Ishikawa (cell line): Measurements from ENCODE around the gene SLC28A3.

Experiments
- CEBPB ChIP-seq: IDR thresholded peaks from 2 replicates; pipeline ENCODE4 v1.6.1; 2012
- CREB1 ChIP-seq: IDR thresholded peaks from 2 replicates; pipeline ENCODE4 v1.6.1; 2012; ENCODE audit warnings: low read depth
- EGR1 ChIP-seq: IDR thresholded peaks from 2 replicates; pipeline ENCODE4 v1.6.1; 2012
- EP300 ChIP-seq: IDR thresholded peaks from 2 replicates; pipeline ENCODE4 v1.6.1; 2012; ENCODE audit warnings: borderline replicate concordance
- FOXM1 ChIP-seq: IDR thresholded peaks from 2 replicates; pipeline ENCODE4 v1.6.1; 2012; ENCODE audit warnings: low read depth, borderline replicate concordance
- NFIC ChIP-seq: IDR thresholded peaks from 2 replicates; pipeline ENCODE4 v1.6.1; 2012
- RAD21 ChIP-seq: IDR thresholded peaks from 2 replicates; pipeline ENCODE4 v1.6.1; 2012; ENCODE audit warnings: low read depth
- REST ChIP-seq: IDR thresholded peaks from 2 replicates; pipeline ENCODE4 v1.6.1; 2012; ENCODE audit warnings: low read depth, mild to moderate bottlenecking
- TAF1 ChIP-seq: IDR thresholded peaks from 2 replicates; pipeline ENCODE4 v1.6.1; 2012; ENCODE audit warnings: low read depth, mild to moderate bottlenecking
- TCF12 ChIP-seq: IDR thresholded peaks from 2 replicates; pipeline ENCODE4 v1.6.1; 2012; ENCODE audit warnings: low read depth
- USF1 ChIP-seq: IDR thresholded peaks from 2 replicates; pipeline ENCODE4 v1.6.1; 2012
- ZBTB7A ChIP-seq: IDR thresholded peaks from 2 replicates; pipeline ENCODE4 v1.6.1; 2012; ENCODE audit warnings: low read depth
- TF ChIP-seq, protein P1 (sequence below): IDR thresholded peaks from 2 replicates; pipeline ENCODE4 v1.6.1; 2012

Gene SLC28A3

DNA sequence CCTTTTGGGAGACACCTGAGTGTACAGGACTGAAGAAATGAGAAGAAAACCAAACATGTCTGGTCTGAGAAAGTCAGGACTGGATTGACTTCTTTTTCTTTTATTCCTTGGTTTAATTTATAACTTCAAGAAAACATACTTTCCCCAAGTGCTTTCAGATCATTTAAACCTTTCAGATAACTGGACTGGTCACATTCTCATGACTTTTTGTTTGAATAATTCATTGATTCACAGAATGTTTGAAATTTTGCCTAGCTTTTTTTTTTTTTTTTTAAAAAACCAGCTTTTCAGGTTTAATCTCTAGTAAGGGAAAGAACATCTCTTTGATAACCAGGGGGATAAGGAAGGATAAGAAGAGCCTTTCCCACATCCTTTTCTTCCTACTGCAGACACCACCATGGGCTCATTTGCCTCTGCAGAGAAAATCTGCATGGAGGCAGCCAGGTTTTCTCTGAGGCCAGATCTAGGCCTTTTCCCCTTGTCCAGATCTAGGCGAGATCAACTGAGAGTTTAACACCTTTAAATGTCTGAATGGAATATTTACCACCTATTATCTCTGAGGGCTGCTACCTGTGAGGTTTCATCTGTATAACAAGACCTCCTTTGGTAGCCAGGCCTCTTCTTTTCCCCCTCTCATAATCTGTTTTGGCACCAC is 45.0 kb upstream of the SLC28A3 start:
- TF ChIP-seq EP300, result no peak
- no peak for TF ChIP-seq TCF12
- TF ChIP-seq NFIC, result no peak

GRCh38 chr9:84384617-84385016 is 44.1 kb upstream of the SLC28A3 start:
- no peak for TF ChIP-seq FOXM1
- no peak for TF ChIP-seq CREB1
- TF ChIP-seq REST, result no peak

- TF ChIP-seq USF1, result no peak
- TF ChIP-seq, protein P1, sequence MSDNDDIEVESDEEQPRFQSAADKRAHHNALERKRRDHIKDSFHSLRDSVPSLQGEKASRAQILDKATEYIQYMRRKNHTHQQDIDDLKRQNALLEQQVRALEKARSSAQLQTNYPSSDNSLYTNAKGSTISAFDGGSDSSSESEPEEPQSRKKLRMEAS, result no peak
- no peak for TF ChIP-seq NFIC
- TF ChIP-seq CREB1, result no peak
- TF ChIP-seq EGR1, result no peak
- no peak for TF ChIP-seq REST
- TF ChIP-seq RAD21, result no peak
- no peak for TF ChIP-seq TAF1
- TF ChIP-seq TCF12, result no peak
- no peak for TF ChIP-seq FOXM1
These were observed 42.6 kb upstream of the SLC28A3 start for GRCh38 chr9:84383178-84383577.

DNA sequence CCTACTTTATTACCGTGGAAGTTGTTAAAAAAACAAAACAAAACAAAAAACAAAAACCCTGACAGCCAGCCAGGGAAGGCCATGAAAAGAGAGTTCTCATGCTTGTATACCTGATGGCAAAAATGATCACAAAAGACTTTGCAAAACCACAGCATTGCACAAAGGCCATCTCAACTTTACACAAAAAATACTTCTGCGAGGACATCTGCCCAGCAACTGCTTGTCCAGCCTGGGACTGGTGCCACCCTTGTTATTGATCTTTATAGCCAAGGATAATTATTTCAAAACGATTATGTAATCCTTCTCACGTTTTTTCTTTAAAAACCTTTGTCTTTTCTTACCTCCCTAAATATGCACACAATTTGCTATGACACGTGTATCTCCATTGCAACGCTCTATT is 42.2 kb upstream of the SLC28A3 start:
- no peak for TF ChIP-seq NFIC

DNA sequence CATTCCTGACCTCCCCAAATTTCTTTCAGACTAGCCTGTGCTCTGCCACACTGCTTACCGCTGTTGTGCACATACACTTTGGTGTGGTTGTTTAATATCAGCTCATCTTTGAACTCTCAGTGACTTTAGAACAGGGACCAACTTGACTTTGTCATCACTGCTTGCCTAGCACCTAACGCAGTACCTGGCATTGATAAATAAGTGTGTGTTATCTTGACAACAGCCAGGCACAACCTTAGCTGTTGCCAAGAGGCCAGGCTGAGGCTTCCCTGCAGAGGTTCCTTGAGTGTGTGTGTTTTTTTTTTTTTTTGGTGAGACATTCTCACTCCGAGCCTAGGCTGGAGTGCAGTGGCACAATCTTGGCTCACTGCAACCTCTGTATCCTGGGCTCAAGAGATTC is 41.0 kb upstream of the SLC28A3 start:
- TF ChIP-seq TCF12 (no peak), USF1 (no peak), ZBTB7A (no peak)

- no peak for TF ChIP-seq ZBTB7A
- TF ChIP-seq, protein P1, result no peak
These were observed 39.2 kb upstream of the SLC28A3 start for GRCh38 chr9:84379740-84380139.

DNA sequence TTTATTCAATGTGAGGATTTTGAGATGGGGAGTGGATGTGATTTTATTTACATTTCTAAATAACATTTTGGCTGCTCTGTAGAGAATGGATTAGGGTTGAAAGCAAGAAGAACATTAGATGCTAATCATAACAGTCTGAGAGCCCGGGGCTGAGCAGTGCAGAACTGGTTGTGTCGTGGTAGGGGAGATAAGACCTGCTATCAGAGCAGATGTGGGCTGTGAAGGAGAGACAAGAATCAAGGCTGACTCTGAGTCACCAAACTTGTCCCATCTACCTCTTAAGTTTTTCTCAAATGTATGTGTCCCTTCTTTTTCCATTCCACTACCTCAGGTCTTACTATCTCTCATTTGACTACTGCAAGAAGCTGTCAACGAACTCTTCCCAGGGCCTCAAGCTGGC is 35.4 kb upstream of the SLC28A3 start:
- TF ChIP-seq CREB1, result no peak
- no peak for TF ChIP-seq REST
- TF ChIP-seq CEBPB, result no peak
